HG02798 (cell line): Measurements from ENCODE around the gene KLRD1.
"Not testable (repeated sequence)": the region's sequence is repeated elsewhere in the genome, so short reads cannot be mapped to it uniquely, and the experiment has no call there.

Experiments used
- ATAC-seq: cut with Tn5 transposase; IDR thresholded peaks from one replicate; pipeline ENCODE4 v1.9.1; 2021; ENCODE audit warnings: mild to moderate bottlenecking; ENCODE audit not compliant: unreplicated experiment, poor library complexity

The KLRD1 gene

DNA sequence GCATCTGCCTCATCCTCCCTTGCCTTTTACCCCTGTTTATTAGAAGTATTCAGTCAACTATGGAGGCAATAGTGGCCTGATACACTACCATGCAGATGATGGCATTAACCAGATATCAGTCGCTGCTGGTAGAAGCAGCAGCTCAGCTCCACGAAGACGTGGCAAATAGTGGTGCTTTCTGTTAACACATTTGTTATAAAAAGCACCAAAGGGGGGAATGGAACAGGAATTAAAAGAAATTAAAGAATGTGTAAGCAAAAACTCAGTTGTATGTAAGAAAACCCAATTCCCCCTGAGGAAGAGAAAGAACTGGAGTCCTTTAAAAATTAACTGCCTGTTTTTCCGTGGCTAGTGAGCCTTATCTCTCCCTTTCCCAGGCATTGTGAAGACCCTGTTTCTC is 60.0 kb downstream of the KLRD1 start:
- ATAC-seq, result not testable (repeated sequence)

DNA sequence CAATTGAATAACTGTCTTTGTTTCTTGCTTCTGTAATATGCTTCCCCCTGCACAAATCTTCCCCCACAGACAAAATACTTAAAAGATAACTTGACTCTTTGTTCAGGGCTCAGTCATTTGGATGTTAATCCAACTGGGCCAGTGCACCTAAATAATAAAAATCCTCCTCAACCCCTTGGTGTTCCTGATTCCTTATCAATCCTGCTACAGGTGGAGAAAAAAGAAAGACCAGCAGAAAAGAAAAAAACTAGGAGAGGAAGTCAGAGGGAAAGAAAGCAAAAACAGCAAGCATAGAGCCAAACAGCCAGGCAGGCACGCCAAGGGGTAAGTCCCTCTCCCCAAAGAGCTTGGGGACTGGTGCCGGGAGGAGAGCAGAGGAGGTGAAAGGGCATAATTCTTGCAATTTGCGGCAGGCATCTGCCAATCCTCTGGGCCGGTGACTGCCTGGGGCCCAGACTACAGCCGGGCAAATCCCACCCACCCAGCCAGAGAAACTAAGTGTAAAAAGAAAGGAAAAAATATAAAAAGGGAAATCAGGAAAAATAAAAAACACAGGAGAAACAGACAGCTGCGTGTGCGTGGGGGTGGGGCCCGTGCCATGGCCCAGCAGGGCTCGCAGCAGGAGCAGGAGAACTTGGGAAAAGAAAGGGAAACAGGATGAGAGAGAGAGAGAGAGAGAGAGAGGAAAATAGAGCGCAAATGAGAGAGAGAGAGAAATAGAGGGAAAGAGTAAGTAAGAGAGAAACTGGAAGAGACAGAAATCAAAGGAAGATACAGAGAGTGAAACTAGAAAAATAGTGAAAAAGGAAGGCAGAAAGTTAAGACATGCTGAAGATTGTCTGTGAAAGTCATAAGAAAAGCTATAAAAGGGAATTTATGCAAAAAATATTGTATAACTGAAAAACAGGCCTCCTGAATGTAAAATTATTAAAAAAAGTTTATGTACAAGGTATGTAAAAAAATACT is 60.8 kb downstream of the KLRD1 start:
- ATAC-seq, result no peak

DNA sequence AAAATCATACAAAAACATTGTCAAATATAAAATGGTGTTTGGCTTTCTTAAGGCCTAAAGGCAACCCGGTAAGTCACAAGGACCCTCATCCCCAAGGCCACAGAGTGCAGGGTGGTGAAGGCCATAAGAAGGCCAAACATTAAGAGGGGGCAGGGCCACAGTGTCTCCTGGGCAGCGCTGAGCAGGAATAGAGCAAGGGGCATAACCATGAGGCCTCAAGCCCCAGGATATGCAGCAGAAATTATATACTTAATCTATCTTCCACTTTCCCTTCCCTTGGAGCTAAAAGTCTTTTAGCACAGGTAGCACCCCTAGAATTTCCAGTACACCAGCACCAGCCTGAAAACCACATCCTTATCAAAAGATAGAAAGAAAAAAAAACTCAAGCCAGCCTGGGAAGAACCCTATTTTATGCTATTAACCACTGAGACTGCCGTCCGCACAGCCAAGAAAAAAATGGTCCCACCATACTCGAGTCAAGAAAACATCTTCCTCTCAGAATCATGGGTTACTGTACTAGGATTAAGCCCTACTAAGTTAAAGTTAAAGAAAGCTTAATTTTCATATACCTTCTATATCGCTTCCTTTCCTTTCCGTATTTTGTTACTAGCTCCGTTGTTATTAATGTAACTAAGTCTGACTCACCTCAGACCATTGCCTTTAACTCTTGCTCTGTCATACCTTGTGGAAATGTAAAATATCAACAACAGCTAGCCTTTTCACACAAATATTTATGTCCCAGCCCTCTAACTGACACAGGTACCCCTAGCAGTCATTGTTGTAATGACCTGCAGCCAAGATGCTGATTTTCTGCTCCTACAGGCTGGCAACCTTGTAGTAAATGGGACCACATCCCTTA is 62.1 kb downstream of the KLRD1 start:
- no peak for ATAC-seq

- ATAC-seq, result not testable (repeated sequence)
These were observed 64.3 kb downstream of the KLRD1 start for GRCh38 chr12:10371893-10372535.

- ATAC-seq, result no peak
These were observed 64.9 kb downstream of the KLRD1 start for GRCh38 chr12:10372559-10372958.

DNA sequence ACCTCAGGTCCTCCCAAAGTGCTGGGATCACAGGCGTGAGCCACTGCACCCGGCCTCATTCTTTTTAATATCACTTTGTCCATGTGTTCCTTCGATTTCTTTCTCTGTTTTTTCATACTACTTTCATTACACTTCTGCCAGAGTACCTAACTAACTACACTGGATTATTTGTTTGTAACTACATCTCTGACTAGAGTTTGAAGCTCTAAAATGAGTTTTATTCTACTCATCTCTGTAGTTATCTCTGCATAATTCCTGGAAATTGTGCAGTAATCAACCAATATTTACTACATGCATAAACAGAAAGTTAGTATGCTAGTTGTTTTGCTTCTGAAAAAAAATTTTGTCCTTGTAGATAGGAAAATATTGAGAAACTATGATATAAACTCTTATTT is 67.0 kb downstream of the KLRD1 start:
- ATAC-seq, result no peak

DNA sequence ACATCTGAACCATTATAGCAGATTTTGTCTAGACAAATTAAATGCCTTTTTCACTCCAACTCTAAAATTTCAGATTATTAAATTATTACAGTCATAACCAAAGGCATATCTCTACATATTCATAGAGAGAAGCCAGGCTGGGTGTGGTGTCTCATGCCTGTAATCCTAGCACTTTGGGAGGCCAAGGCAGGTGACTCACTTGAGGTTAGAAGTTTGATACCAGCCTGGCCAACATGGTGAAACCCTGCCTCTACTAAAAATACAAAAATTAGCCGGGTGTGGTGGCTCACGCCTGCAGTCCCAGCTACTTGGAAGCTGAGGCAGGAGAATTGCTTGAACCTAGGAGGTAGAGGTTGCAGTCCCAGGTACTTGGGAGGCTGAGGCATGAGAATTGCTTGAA is 71.1 kb downstream of the KLRD1 start:
- not testable (repeated sequence) for ATAC-seq
